Brain microvascular endothelial cell (primary cell): ENCODE data around the gene CSE1L.

Experiments
- DNase-seq: peaks from one replicate; pipeline ENCODE4 v3.0.0-alpha.2; 2020
- H3K27ac ChIP-seq: fragments of 250-450 bp; sonication (Bioruptor Pico); 2 replicates; pipeline ENCODE4 v1.5.1; 2020; ENCODE audit warnings: mild to moderate bottlenecking, moderate library complexity
- H3K27me3 ChIP-seq: fragments of 250-450 bp; sonication (Bioruptor Pico); replicated peaks from 2 replicates; pipeline ENCODE4 v1.5.1; 2020; ENCODE audit warnings: mild to moderate bottlenecking
- H3K36me3 ChIP-seq: fragments of 250-450 bp; sonication (Bioruptor Pico); replicated peaks from 2 replicates; pipeline ENCODE4 v1.5.1; 2020; ENCODE audit warnings: mild to moderate bottlenecking
- H3K4me3 ChIP-seq: 2 replicates; pipeline ENCODE4 v1.5.1; 2011; ENCODE audit warnings: low read depth, mild to moderate bottlenecking, control low read depth, low read length, moderate library complexity
- in situ Hi-C: cut with HindIII; loops from 2 replicates; pipeline ENCODE4 v1.10.0; 2017; ENCODE audit warnings: low sequenced_read_pairs, low pct_ligation_motif_present
- TF ChIP-seq, protein P1 (sequence below): IDR thresholded peaks from 2 replicates; pipeline ENCODE4 v1.5.1; 2011; ENCODE audit warnings: low read depth, mild to moderate bottlenecking, moderate library complexity, low read length, control low read depth, inconsistent platforms; ENCODE audit errors: missing control alignments

Gene CSE1L

DNA sequence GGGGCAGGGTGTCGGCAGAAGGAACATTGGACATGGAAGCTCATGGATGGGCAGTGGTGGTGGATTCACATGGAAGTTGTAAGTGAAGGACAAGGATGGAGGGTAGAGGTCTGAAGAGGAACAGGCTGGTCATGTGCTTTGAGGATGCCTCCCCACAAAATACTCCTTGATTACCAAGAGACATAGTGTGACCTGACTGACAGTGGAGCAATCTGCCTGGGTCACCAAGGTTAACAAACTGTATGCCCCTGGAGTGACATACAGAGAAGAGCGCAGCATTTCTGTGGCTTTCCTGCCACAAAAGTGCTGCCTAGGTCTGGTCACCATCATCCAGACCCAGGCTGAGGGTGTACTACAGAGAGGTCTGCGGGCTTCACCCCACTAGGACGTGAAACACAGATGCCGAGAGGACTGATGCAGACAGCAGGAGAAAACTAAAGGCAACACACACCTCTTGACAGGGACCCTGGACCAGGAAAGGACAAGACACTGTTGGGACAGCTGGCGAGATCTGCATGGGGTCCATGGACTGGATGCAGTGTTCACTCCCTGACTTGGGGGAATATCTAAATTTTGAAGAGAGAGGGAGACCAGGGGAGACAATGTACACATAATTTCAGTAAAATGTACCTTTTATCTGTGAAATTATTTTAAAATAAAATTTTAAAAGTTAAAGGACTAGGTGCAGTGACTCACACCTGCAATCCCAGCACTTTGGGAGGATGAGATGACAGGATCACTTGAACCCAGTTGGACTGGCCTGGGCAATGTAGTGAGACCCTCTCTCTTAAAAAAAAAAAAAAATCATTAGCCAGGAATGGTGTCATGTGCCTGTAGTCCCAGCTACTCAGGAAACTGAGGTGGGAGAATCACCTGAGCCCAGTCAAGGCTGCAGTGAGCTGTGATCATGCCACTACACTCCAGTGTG lies 64.9 kb downstream of the CSE1L start:
- in situ Hi-C loops = no loop called here
- DNase-seq = no peak
- H3K27ac ChIP-seq = no peak overlapping the region
- no peak overlapping the region for H3K4me3 ChIP-seq
- TF ChIP-seq, protein P1, sequence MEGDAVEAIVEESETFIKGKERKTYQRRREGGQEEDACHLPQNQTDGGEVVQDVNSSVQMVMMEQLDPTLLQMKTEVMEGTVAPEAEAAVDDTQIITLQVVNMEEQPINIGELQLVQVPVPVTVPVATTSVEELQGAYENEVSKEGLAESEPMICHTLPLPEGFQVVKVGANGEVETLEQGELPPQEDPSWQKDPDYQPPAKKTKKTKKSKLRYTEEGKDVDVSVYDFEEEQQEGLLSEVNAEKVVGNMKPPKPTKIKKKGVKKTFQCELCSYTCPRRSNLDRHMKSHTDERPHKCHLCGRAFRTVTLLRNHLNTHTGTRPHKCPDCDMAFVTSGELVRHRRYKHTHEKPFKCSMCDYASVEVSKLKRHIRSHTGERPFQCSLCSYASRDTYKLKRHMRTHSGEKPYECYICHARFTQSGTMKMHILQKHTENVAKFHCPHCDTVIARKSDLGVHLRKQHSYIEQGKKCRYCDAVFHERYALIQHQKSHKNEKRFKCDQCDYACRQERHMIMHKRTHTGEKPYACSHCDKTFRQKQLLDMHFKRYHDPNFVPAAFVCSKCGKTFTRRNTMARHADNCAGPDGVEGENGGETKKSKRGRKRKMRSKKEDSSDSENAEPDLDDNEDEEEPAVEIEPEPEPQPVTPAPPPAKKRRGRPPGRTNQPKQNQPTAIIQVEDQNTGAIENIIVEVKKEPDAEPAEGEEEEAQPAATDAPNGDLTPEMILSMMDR = no peak
- no peaks in the 10 kb centered on the region for H3K27me3 ChIP-seq
- peaks cover 26% of the 10 kb centered on the region for H3K36me3 ChIP-seq

DNA sequence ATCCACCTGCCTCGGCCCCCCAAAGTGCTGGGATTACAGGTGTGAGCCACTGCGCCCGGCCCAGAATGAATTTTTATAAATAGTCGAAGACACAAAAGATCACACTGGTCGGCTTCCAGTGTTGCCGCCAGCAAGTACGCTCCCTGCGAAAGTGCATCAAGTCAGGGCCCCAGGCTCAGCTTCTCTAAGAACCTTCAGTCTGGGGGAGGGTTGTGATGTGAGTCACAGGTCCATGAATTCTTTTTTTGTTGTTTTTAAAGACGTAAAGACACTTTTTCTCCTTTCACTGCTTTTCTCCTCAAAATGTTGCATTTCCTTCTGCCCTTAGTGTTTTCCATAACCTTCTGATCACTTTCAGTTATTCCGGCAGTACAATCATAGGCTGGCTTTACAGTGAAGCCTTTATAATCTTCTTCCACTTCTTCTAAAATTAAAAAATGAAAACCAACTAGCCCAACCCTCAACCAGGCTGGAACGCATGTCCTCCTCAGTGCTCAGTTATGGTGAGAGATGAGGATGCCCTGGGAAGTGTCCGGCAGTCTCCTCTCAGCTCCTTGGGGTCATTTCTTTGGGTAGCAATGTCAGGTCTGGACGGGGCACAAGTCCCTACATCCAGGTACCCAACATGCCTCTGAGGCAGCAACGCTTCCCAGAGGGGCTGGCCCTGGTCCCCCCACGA lies 66.6 kb downstream of the CSE1L start:
- TF ChIP-seq, protein P1 = no peak
- Histone ChIP-seq H3K27ac (no peak overlapping the region), H3K4me3 (no peak overlapping the region), H3K36me3 (peaks cover 43% of the 10 kb centered on the region), H3K27me3 (no peaks in the 10 kb centered on the region)
- peak; percentile 59 for DNase-seq
- in situ Hi-C loops = no loop called here

DNA sequence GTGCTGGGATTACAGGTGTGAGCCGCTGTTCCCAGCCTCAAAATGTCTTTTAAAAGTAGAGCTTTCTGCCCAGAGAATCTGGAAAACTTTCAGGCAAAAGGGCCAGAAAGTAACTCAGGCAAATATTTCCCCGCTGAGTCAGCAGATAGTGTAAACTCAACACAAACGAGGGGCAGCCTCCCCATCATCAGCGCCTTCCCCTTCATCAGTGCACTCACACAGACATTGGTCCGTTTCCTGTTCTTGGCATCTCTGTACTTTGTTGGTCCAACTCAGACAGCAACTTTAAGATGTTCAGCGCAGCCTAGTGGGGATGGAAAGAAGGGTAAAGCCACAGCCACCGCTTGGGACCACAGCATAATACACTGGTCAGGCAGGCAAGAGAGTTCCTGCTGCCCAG lies 69.5 kb downstream of the CSE1L start:
- peak; percentile 35 for DNase-seq
- Histone ChIP-seq H3K27ac (no peak overlapping the region), H3K27me3 (no peaks in the 10 kb centered on the region), H3K36me3 (peaks cover 59% of the 10 kb centered on the region), H3K4me3 (no peak overlapping the region)
- in situ Hi-C loops = no loop called here
- TF ChIP-seq, protein P1 = peak; percentile 21

DNA sequence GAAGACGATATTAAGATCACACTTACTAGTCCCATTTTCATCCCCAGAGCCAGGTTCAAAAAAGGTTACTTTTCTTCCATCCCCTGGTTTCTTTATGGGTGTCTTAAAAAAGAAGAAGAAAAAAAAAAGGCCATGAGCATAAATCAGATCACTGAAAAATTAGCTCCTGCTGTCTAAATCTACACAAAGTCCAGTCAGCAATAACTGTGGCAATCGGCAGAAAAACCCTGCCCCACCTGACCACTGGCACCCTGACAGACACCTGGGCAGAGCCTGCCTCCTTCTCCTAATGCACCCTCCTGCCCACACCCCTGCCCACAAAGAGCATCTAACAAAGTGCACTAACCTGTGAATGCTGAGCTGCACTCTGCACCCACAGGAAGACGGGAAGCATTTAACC lies 72.2 kb downstream of the CSE1L start:
- in situ Hi-C loops = no loop called here
- no peak overlapping the region for H3K27ac ChIP-seq
- peaks cover 69% of the 10 kb centered on the region for H3K36me3 ChIP-seq
- TF ChIP-seq, protein P1 = no peak
- no peak for DNase-seq
- no peaks in the 10 kb centered on the region for H3K27me3 ChIP-seq
- H3K4me3 ChIP-seq = no peak overlapping the region

DNA sequence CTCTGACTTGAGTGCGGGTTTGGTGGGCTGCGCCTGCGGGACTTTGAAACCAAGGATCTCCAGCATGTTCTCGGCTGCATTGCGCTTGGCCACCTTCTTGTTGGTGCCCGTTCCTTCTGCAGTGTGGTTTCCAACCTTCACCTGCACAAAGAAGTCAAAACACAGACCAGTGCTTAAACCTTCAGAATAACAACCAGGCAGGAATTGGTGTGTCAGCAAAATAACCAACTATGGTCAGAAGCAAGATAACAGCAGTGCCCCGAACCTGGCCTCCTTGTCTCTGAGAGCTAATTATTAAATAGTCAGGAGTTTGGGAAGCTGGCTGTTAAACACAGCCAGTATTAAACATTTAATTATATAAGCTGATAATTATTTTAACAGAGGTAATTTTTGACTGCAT lies 73.9 kb downstream of the CSE1L start:
- in situ Hi-C loops = no loop called here
- TF ChIP-seq, protein P1 = no peak
- Histone ChIP-seq H3K36me3 (peaks cover 62% of the 10 kb centered on the region), H3K27me3 (no peaks in the 10 kb centered on the region), H3K27ac (no peak overlapping the region), H3K4me3 (no peak overlapping the region)
- no peak for DNase-seq
